ENCODE measurements around the gene JAK3.

The JAK3 gene

GRCh38 chr19:17837972-17838371 lies 9.8 kb downstream of the JAK3 start:
- no peak for DNase-seq

GRCh38 chr19:17836530-17836929 lies 11.3 kb downstream of the JAK3 start:
- no peak for DNase-seq

GRCh38 chr19:17835182-17836006 lies 12.4 kb downstream of the JAK3 start:
- DNase-seq = no peak

GRCh38 chr19:17834350-17835181 lies 13.2 kb downstream of the JAK3 start:
- DNase-seq = no peak

GRCh38 chr19:17832443-17833208 lies 15.2 kb downstream of the JAK3 start:
- DNase-seq = no peak

- DNase-seq = no peak
These were observed 16.3 kb downstream of the JAK3 start for GRCh38 chr19:17831419-17831888.

GRCh38 chr19:17830567-17831418 lies 17.0 kb downstream of the JAK3 start:
- peak; percentile 54 to 85 for DNase-seq

GRCh38 chr19:17829855-17830566 lies 17.8 kb downstream of the JAK3 start:
- DNase-seq = peak; percentile 39 to 81

- DNase-seq = no peak
These were observed 21.2 kb downstream of the JAK3 start for GRCh38 chr19:17826508-17827056.

GRCh38 chr19:17824339-17824738 lies 23.4 kb downstream of the JAK3 start:
- no peak for DNase-seq

GRCh38 chr19:17821190-17821589 lies 26.6 kb downstream of the JAK3 start, which contains the start of gene INSL3:
INSL3 (minus strand) TSS chr19:17821519; CDS start chr19:17821506, 13 bp downstream.
- no peak for DNase-seq

- no peak for DNase-seq
These were observed 30.0 kb downstream of the JAK3 start for GRCh38 chr19:17817668-17818363.

- no peak for DNase-seq
These were observed 35.7 kb downstream of the JAK3 start for GRCh38 chr19:17812099-17812498.

GRCh38 chr19:17811681-17812080 lies 36.1 kb downstream of the JAK3 start:
- no peak for DNase-seq

GRCh38 chr19:17811103-17811502 lies 36.7 kb downstream of the JAK3 start:
- no peak for DNase-seq

- DNase-seq = no peak
These were observed 40.0 kb downstream of the JAK3 start for GRCh38 chr19:17807731-17808316.

- no peak for DNase-seq
These were observed 40.8 kb downstream of the JAK3 start for GRCh38 chr19:17806945-17807344.

- DNase-seq = no peak
These were observed 42.4 kb downstream of the JAK3 start for GRCh38 chr19:17805427-17805826.

GRCh38 chr19:17803264-17803896 lies 44.4 kb downstream of the JAK3 start:
- DNase-seq = no peak

All from NCI-H446 (cell line).